ENCODE results near the gene DISP1. TPM values are rescaled to one million over a fixed set of nuclear protein-coding genes. Genes with fewer than 3 reads are reported as not detected.

The DISP1 gene
- total RNA-seq, 4 donors from 2014 or later, result 10.1 to 59.9 (median 18.4) TPM

- ATAC-seq (ENCODE audit: low FRiP score) (no peak), DNase-seq (ENCODE audit: low spot score) (no peak)
- TF ChIP-seq, protein P1, sequence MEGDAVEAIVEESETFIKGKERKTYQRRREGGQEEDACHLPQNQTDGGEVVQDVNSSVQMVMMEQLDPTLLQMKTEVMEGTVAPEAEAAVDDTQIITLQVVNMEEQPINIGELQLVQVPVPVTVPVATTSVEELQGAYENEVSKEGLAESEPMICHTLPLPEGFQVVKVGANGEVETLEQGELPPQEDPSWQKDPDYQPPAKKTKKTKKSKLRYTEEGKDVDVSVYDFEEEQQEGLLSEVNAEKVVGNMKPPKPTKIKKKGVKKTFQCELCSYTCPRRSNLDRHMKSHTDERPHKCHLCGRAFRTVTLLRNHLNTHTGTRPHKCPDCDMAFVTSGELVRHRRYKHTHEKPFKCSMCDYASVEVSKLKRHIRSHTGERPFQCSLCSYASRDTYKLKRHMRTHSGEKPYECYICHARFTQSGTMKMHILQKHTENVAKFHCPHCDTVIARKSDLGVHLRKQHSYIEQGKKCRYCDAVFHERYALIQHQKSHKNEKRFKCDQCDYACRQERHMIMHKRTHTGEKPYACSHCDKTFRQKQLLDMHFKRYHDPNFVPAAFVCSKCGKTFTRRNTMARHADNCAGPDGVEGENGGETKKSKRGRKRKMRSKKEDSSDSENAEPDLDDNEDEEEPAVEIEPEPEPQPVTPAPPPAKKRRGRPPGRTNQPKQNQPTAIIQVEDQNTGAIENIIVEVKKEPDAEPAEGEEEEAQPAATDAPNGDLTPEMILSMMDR (IDR thresholded peaks at IDR 0.05), result no peak
Measured at GRCh38 chr1:222823695-222824094, 8.9 kb downstream of the DISP1 start.

GRCh38 chr1:222824641-222825040, 9.8 kb downstream of the DISP1 start:
- TF ChIP-seq, protein P1 (IDR thresholded peaks at IDR 0.05), result no peak
- no peak for ATAC-seq (ENCODE audit: low FRiP score)
- no peak for DNase-seq (ENCODE audit: low spot score)

- no peak for DNase-seq (ENCODE audit: low spot score)
- ATAC-seq (ENCODE audit: low FRiP score), result no peak
- TF ChIP-seq, protein P1 (IDR thresholded peaks at IDR 0.05), result no peak
Measured at GRCh38 chr1:222828939-222829338, 14.1 kb downstream of the DISP1 start.

GRCh38 chr1:222829868-222830267, 15.0 kb downstream of the DISP1 start:
- no peak for DNase-seq (ENCODE audit: low spot score)
- ATAC-seq (ENCODE audit: low FRiP score), result no peak
- TF ChIP-seq, protein P1 (IDR thresholded peaks at IDR 0.05), result no peak

- TF ChIP-seq, protein P1 (IDR thresholded peaks at IDR 0.05), result no peak
Measured at GRCh38 chr1:222833356-222833876, 18.6 kb downstream of the DISP1 start.

GRCh38 chr1:222843469-222844410, 28.9 kb downstream of the DISP1 start:
- DNase-seq (ENCODE audit: low spot score), result no peak
- ATAC-seq (ENCODE audit: low FRiP score), result peak; percentile 83
- TF ChIP-seq, protein P1 (IDR thresholded peaks at IDR 0.05), result no peak

More at GRCh38 chr1:222833356-222833876, 18.6 kb downstream of the DISP1 start:
- ATAC-seq (ENCODE audit: low FRiP score) (no peak), DNase-seq (ENCODE audit: low spot score) (no peak)
